IMR-90 (cell line): ENCODE measurements around the gene MPST. TPM values are rescaled to one million over a fixed set of nuclear protein-coding genes. Genes with fewer than 3 reads are reported as not detected.
A peak's percentile ranks its signal among the peaks of the same experiment; 100 is the strongest.

Source experiments
- ATAC-seq: fragments of 200-7000 bp; cut with Tn5 transposase; 2 replicates; pipeline ENCODE4 v1.9.1; 2020; ENCODE audit warnings: low read depth, mild to moderate bottlenecking, moderate library complexity
- BruUV-seq: library from RNA; stranded (reverse); fragments of 400-500 nt; replicated peaks from 2 replicates; lab custom pipeline; 2021; lab: Mats Ljungman, UMichigan
- CTCF ChIA-PET: fragments of 300-600 bp; formaldehyde crosslinking; extraction: SDS; loops from one replicate; lab custom pipeline; 2021; ENCODE audit warnings: antibody characterized with exemption; lab: Yijun Ruan, JAX
- POLR2A ChIA-PET: fragments of 300-600 bp; sonication (Branson Sonifier 250); formaldehyde crosslinking; loops from one replicate; lab custom pipeline; 2022; ENCODE audit warnings: antibody characterized with exemption; ENCODE audit not compliant: unreplicated experiment; lab: Charles Lee
- DNase-seq: peaks from one replicate; pipeline ENCODE4 v3.0.0; 2013
- H2AFZ ChIP-seq: replicated peaks from 2 replicates; pipeline ENCODE3; 2013; ENCODE audit warnings: low read length, mild to moderate bottlenecking; ENCODE audit not compliant: poor library complexity
- H2AK5ac ChIP-seq: 2 replicates; pipeline ENCODE4 v1.6.1; 2013; ENCODE audit warnings: low read depth, low read length, inconsistent platforms
- H2AK9ac ChIP-seq: replicated peaks from 2 replicates; pipeline ENCODE3; 2013; ENCODE audit warnings: mild to moderate bottlenecking, low read depth, low read length, moderate library complexity; ENCODE audit not compliant: poor library complexity
- H2BK120ac ChIP-seq: 2 replicates; pipeline ENCODE4 v1.6.1; 2013; ENCODE audit warnings: low read depth, low read length, inconsistent platforms
- H2BK15ac ChIP-seq: 3 replicates; pipeline ENCODE4 v1.6.1; 2013; ENCODE audit warnings: low read depth, low read length, inconsistent platforms
- H2BK20ac ChIP-seq: 2 replicates; pipeline ENCODE4 v1.6.1; 2013; ENCODE audit warnings: low read depth, mild to moderate bottlenecking, inconsistent platforms, low read length, moderate library complexity
- H2BK5ac ChIP-seq: 2 replicates; pipeline ENCODE4 v1.6.1; 2013; ENCODE audit warnings: mild to moderate bottlenecking, low read depth, low read length, inconsistent platforms; ENCODE audit not compliant: poor library complexity, severe bottlenecking
- H3K14ac ChIP-seq: replicated peaks from 2 replicates; pipeline ENCODE4 v1.6.1; 2013; ENCODE audit warnings: low read depth, low read length, inconsistent platforms
- H3K18ac ChIP-seq: 2 replicates; pipeline ENCODE4 v1.6.1; 2013; ENCODE audit warnings: low read depth, low read length, control low read depth
- H3K23ac ChIP-seq: 2 replicates; pipeline ENCODE4 v1.6.1; 2013; ENCODE audit warnings: low read depth, low read length, inconsistent platforms
- H3K27ac ChIP-seq: 2 replicates; pipeline ENCODE4 v1.5.1; 2013; ENCODE audit warnings: mild to moderate bottlenecking, control low read depth, low read length; ENCODE audit not compliant: insufficient read depth
- H3K27me3 ChIP-seq: 2 replicates; pipeline ENCODE4 v1.6.1; 2013; ENCODE audit warnings: low read length; ENCODE audit not compliant: control insufficient read depth, insufficient read depth
- H3K36me3 ChIP-seq: 2 replicates; pipeline ENCODE4 v1.6.1; 2013; ENCODE audit warnings: low read length, mixed read lengths; ENCODE audit not compliant: control insufficient read depth, insufficient read depth
- H3K4ac ChIP-seq: 2 replicates; pipeline ENCODE4 v1.6.1; 2013; ENCODE audit warnings: low read depth, low read length, inconsistent platforms
- H3K4me1 ChIP-seq: 2 replicates; pipeline ENCODE4 v1.6.1; 2013; ENCODE audit warnings: low read length, mixed read lengths; ENCODE audit not compliant: control insufficient read depth, insufficient read depth
- H3K4me2 ChIP-seq: 2 replicates; pipeline ENCODE4 v1.6.1; 2013; ENCODE audit warnings: low read depth, mild to moderate bottlenecking, control low read depth, low read length, moderate library complexity
- H3K4me3 ChIP-seq: 2 replicates; pipeline ENCODE4 v1.5.1; 2013; ENCODE audit warnings: low read depth, mild to moderate bottlenecking, control low read depth, low read length, moderate library complexity; ENCODE audit not compliant: insufficient read depth
- H3K56ac ChIP-seq: 2 replicates; pipeline ENCODE4 v1.6.1; 2013; ENCODE audit warnings: low read length, inconsistent platforms; ENCODE audit not compliant: insufficient read depth; ENCODE audit errors: extremely low read depth
- H3K79me1 ChIP-seq, 2 experiments: 2 replicates each; pipeline ENCODE4 v1.6.1; 2013; ENCODE audit warnings: low read length in 2 of 2, inconsistent platforms in 1 of 2, low read depth in 1 of 2
- H3K9ac ChIP-seq: 2 replicates; pipeline ENCODE4 v1.6.1; 2013; ENCODE audit warnings: low read depth, low read length, control low read depth
- H3K9me1 ChIP-seq: 2 replicates; pipeline ENCODE4 v1.6.1; 2013; ENCODE audit warnings: low read length, inconsistent platforms; ENCODE audit not compliant: insufficient read depth
- H3K9me3 ChIP-seq: 2 replicates; pipeline ENCODE4 v1.6.1; 2013; ENCODE audit warnings: low read length; ENCODE audit not compliant: control insufficient read depth, insufficient read depth
- H4K20me1 ChIP-seq: 2 replicates; pipeline ENCODE4 v1.6.1; 2013; ENCODE audit warnings: low read length, inconsistent platforms; ENCODE audit not compliant: insufficient read depth
- H4K5ac ChIP-seq: 2 replicates; pipeline ENCODE4 v1.6.1; 2013; ENCODE audit warnings: mild to moderate bottlenecking, low read depth, low read length, control low read depth
- H4K8ac ChIP-seq, 2 experiments: 2 replicates each; pipeline ENCODE4 v1.6.1; 2013; ENCODE audit warnings: low read depth in 2 of 2, low read length in 2 of 2, control low read depth in 1 of 2, inconsistent platforms in 1 of 2
- H4K91ac ChIP-seq: 2 replicates; pipeline ENCODE4 v1.6.1; 2013; ENCODE audit warnings: low read depth, low read length, inconsistent platforms; ENCODE audit not compliant: insufficient read depth
- BHLHE40 ChIP-seq: fragments of 150-350 bp; IDR thresholded peaks from 2 replicates; pipeline ENCODE4 v1.6.1; 2016; ENCODE audit warnings: mild to moderate bottlenecking, low read depth, low read length
- CEBPB ChIP-seq: IDR thresholded peaks from 2 replicates; pipeline ENCODE4 v1.6.1; 2012; ENCODE audit warnings: low read depth, low read length, improper control_type of control experiment
- CHD1 ChIP-seq: IDR thresholded peaks from 2 replicates; pipeline ENCODE4 v1.6.1; 2012; ENCODE audit warnings: low read depth, low read length, improper control_type of control experiment
- FOS ChIP-seq: fragments of 150-350 bp; IDR thresholded peaks from 2 replicates; pipeline ENCODE4 v1.6.1; 2016; ENCODE audit warnings: low read depth, low read length
- MAFK ChIP-seq: IDR thresholded peaks from 2 replicates; pipeline ENCODE4 v1.6.1; 2012; ENCODE audit warnings: low read depth, low read length, improper control_type of control experiment
- MAZ ChIP-seq: IDR thresholded peaks from 2 replicates; pipeline ENCODE4 v1.6.1; 2012; ENCODE audit warnings: low read depth, mild to moderate bottlenecking, low read length, improper control_type of control experiment, moderate library complexity, borderline replicate concordance
- MXI1 ChIP-seq: IDR thresholded peaks from 2 replicates; pipeline ENCODE4 v1.6.1; 2012; ENCODE audit warnings: low read depth, mild to moderate bottlenecking, low read length, moderate library complexity, borderline replicate concordance
- NFE2L2 ChIP-seq: fragments of 150-350 bp; IDR thresholded peaks from 2 replicates; pipeline ENCODE4 v1.6.1; 2016; ENCODE audit warnings: low read depth, mild to moderate bottlenecking, low read length
- POLR2A ChIP-seq: IDR thresholded peaks from 2 replicates; pipeline ENCODE4 v1.6.1; 2012; ENCODE audit warnings: mild to moderate bottlenecking, low read depth, low read length
- RAD21 ChIP-seq: IDR thresholded peaks from 2 replicates; pipeline ENCODE4 v1.6.1; 2012; ENCODE audit warnings: low read length, improper control_type of control experiment
- RCOR1 ChIP-seq: IDR thresholded peaks from 2 replicates; pipeline ENCODE4 v1.6.1; 2012; ENCODE audit warnings: mild to moderate bottlenecking, low read length, improper control_type of control experiment; ENCODE audit not compliant: insufficient replicate concordance
- RFX5 ChIP-seq: IDR thresholded peaks from 2 replicates; pipeline ENCODE4 v1.8.0; 2012; ENCODE audit warnings: low read depth, mild to moderate bottlenecking, low read length, moderate library complexity
- SMC3 ChIP-seq: fragments of 150-350 bp; IDR thresholded peaks from 2 replicates; pipeline ENCODE4 v1.6.1; 2016; ENCODE audit warnings: low read depth, mild to moderate bottlenecking, antibody characterized with exemption, low read length, moderate library complexity
- WGBS, 2 experiments: methylation state at CpG; one replicate each; pipeline versions ENCODE4 v1.1.5 to v1.1.7; 2013; ENCODE audit warnings: missing lambda C conversion rate in 2 of 2; ENCODE audit not compliant: insufficient read length in 1 of 2; ENCODE audit errors: extremely low coverage in 2 of 2; 5-methylcytosine and 5-hydroxymethylcytosine counted together
- dilution Hi-C: fragments of 300-500 bp; cut with HindIII; formaldehyde crosslinking; loops from one replicate; pipeline ENCODE4 v1.14.3; 2018; ENCODE audit warnings: low sequenced_read_pairs; ENCODE audit not compliant: unreplicated experiment
- in situ Hi-C: fragments of 300-500 bp; cut with MboI; formaldehyde crosslinking; loops from 3 replicates; pipeline ENCODE4 v1.14.3; 2019; ENCODE audit warnings: low sequenced_read_pairs, inconsistent platforms, mixed read lengths
- intact Hi-C: fragments of 100-400 bp; cut with micrococcal nuclease; formaldehyde crosslinking; loops from 2 replicates; pipeline ENCODE4 v1.10.0; 2022
- polyA plus RNA-seq, 3 experiments: library from polyadenylated mRNA; depleted of rRNA; stranded (reverse); fragments of >200 nt; gene quantifications; 2 replicates each; pipeline ENCODE4 v1.2.3, GENCODE V29; 2012; ENCODE audit warnings: low replicate concordance in 1 of 3
- total RNA-seq: library from RNA; depleted of rRNA; stranded (reverse); fragments of >200 nt; gene quantifications from 2 replicates; pipeline ENCODE4 v1.2.3, GENCODE V29; 2012
- TF ChIP-seq, protein P1 (sequence below): conservative IDR thresholded peaks from 2 replicates; pipeline ENCODE4 v1.5.1; 2012; ENCODE audit warnings: mild to moderate bottlenecking, low read depth, low read length, improper control_type of control experiment
- TF ChIP-seq, protein P2 (sequence below): fragments of 150-350 bp; IDR thresholded peaks from 2 replicates; pipeline ENCODE4 v1.6.1; 2016; ENCODE audit warnings: low read depth, mild to moderate bottlenecking, low read length, moderate library complexity, borderline replicate concordance
- TF ChIP-seq, protein P3 (sequence below): fragments of 150-350 bp; IDR thresholded peaks from 2 replicates; pipeline ENCODE4 v1.6.1; 2017; ENCODE audit warnings: mild to moderate bottlenecking, antibody characterized with exemption, low read length, low read depth

The MPST gene
- total and polyA plus RNA-seq, 2 of the 4 experiments (the other 2 are of a cell fraction), result 19.2 to 43.0 TPM

DNA sequence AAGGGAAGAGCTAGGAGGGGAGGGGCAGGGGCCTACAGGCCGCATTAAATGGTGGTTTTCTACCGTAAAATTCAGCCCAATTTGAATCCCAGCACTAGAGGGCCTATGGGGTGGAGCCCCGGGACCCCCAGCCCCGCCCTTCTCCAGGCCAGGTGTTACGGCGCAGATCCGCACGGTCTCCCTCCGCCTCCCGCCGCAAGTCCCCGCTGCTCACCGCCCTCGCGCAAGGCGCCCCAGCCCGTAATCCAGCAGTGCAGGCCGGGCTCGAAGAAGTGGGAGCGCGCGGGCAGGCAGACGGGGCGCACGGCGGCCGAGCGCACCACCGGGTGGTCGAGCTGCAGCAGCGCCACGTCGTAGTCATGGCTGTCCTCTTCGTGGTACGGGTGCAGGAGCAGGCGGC is 49.3 kb downstream of the MPST start:
- Histone ChIP-seq H3K18ac (no peak overlapping the region), H3K4me3 (no peak overlapping the region), H4K20me1 (no peaks in the 10 kb centered on the region), H3K9me1 (no peaks in the 10 kb centered on the region), H3K27ac (no peak overlapping the region), H3K14ac (no peak overlapping the region), H3K9me3 (no peaks in the 10 kb centered on the region), H4K5ac (no peak overlapping the region), H3K23ac (no peak overlapping the region), H3K56ac (no peak overlapping the region), H4K8ac (no peak overlapping the region), H3K4me2 (no peak overlapping the region), H2BK5ac (no peak overlapping the region), H2BK120ac (no peak overlapping the region), H2AK9ac (no peak overlapping the region), H2AFZ (peak overlapping the region; percentile 32), H2BK20ac (no peak overlapping the region), H3K4me1 (no peaks in the 10 kb centered on the region), H3K79me1 (no peaks in the 10 kb centered on the region), H3K4ac (no peak overlapping the region), H2AK5ac (no peak overlapping the region), H2BK15ac (no peak overlapping the region), H3K9ac (no peak overlapping the region), H3K27me3 (peaks cover 31% of the 10 kb centered on the region), H3K36me3 (no peaks in the 10 kb centered on the region; the same call in 1 of the 2 replicates), H4K91ac (no peak overlapping the region)
- intact Hi-C loops, result no loop called here
- dilution Hi-C loops, result no loop called here
- WGBS, 2 experiments, result 0% methylated on average over 15 of the region's 36 CpGs; no CpG with 5 or more reads in 1 of the 2 experiments
- ChIA-PET CTCF (no interaction called here), POLR2A (no interaction called here)
- DNase-seq (no peak), ATAC-seq (no peak)
- in situ Hi-C loops, result no loop called here
- BruUV-seq, result no TSS peak
- TF ChIP-seq, protein P1, sequence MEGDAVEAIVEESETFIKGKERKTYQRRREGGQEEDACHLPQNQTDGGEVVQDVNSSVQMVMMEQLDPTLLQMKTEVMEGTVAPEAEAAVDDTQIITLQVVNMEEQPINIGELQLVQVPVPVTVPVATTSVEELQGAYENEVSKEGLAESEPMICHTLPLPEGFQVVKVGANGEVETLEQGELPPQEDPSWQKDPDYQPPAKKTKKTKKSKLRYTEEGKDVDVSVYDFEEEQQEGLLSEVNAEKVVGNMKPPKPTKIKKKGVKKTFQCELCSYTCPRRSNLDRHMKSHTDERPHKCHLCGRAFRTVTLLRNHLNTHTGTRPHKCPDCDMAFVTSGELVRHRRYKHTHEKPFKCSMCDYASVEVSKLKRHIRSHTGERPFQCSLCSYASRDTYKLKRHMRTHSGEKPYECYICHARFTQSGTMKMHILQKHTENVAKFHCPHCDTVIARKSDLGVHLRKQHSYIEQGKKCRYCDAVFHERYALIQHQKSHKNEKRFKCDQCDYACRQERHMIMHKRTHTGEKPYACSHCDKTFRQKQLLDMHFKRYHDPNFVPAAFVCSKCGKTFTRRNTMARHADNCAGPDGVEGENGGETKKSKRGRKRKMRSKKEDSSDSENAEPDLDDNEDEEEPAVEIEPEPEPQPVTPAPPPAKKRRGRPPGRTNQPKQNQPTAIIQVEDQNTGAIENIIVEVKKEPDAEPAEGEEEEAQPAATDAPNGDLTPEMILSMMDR, result no peak
- TF ChIP-seq NFE2L2 (no peak), POLR2A (no peak), MXI1 (no peak), MAFK (no peak), SMC3 (no peak), FOS (no peak), RCOR1 (no peak), RFX5 (no peak), BHLHE40 (no peak), MAZ (no peak), CEBPB (no peak), RAD21 (no peak), CHD1 (no peak)
- TF ChIP-seq, protein P2, sequence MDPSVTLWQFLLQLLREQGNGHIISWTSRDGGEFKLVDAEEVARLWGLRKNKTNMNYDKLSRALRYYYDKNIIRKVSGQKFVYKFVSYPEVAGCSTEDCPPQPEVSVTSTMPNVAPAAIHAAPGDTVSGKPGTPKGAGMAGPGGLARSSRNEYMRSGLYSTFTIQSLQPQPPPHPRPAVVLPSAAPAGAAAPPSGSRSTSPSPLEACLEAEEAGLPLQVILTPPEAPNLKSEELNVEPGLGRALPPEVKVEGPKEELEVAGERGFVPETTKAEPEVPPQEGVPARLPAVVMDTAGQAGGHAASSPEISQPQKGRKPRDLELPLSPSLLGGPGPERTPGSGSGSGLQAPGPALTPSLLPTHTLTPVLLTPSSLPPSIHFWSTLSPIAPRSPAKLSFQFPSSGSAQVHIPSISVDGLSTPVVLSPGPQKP, result no peak
- TF ChIP-seq, protein P3, sequence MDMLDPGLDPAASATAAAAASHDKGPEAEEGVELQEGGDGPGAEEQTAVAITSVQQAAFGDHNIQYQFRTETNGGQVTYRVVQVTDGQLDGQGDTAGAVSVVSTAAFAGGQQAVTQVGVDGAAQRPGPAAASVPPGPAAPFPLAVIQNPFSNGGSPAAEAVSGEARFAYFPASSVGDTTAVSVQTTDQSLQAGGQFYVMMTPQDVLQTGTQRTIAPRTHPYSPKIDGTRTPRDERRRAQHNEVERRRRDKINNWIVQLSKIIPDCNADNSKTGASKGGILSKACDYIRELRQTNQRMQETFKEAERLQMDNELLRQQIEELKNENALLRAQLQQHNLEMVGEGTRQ, result no peak
